Endothelial cell of umbilical vein (primary cell): ENCODE measurements around the gene HDAC8. TPM values are rescaled to one million over a fixed set of nuclear protein-coding genes. Genes with fewer than 3 reads are reported as not detected.

Experiments used
- BruUV-seq: library from RNA; stranded (reverse); fragments of 400-500 nt; replicated peaks from 2 replicates; lab custom pipeline; 2021; lab: Mats Ljungman, UMichigan
- CTCF ChIA-PET: fragments of 300-600, 350-600 bp; sonication (Branson Sonifier 250); formaldehyde crosslinking; loops from one replicate; lab custom pipeline; 2021; ENCODE audit warnings: antibody characterized with exemption, inconsistent platforms; lab: Charles Lee
- POLR2A ChIA-PET: fragments of 300-600, 350-600 bp; sonication (Branson Sonifier 250); formaldehyde crosslinking; loops from one replicate; lab custom pipeline; 2021; ENCODE audit warnings: antibody characterized with exemption, inconsistent platforms; lab: Charles Lee
- DNase-seq: peaks from one replicate; pipeline ENCODE4 v3.0.0-alpha.2; 2011; ENCODE audit warnings: low read depth, low spot score
- FAIRE-seq: peaks from 2 replicates; lab custom pipeline; 2011; peaks lifted over from hg19 to GRCh38; lab: Jason Lieb, UNC
- H2AFZ ChIP-seq: 2 replicates; pipeline ENCODE4 v1.6.0; 2012; ENCODE audit warnings: low read depth, low read length, control low read depth, inconsistent platforms
- H3K27ac ChIP-seq: 2 replicates; pipeline ENCODE4 v1.5.1; 2011; ENCODE audit warnings: low read depth, mild to moderate bottlenecking, control low read depth, low read length, moderate library complexity; ENCODE audit not compliant: insufficient read depth
- H3K27me3 ChIP-seq, 2 experiments: 2 replicates each; pipeline versions ENCODE4 v1.6.0 to v1.6.1; 2011; ENCODE audit warnings: low read length in 2 of 2, mixed read lengths in 1 of 2; ENCODE audit not compliant: control insufficient read depth in 2 of 2, insufficient read depth in 2 of 2
- H3K36me3 ChIP-seq, 2 experiments: 2 replicates in 1 of 2; 3 replicates in 1 of 2; pipeline ENCODE4 v1.5.1; 2011; ENCODE audit warnings: low read length in 2 of 2, mild to moderate bottlenecking in 1 of 2, moderate library complexity in 1 of 2; ENCODE audit not compliant: control insufficient read depth in 2 of 2, insufficient read depth in 2 of 2; ENCODE audit errors: extremely low read depth in 1 of 2
- H3K4me1 ChIP-seq: 3 replicates; pipeline ENCODE4 v1.5.1; 2011; ENCODE audit warnings: mild to moderate bottlenecking, low read length; ENCODE audit not compliant: control insufficient read depth, insufficient read depth; ENCODE audit errors: extremely low read depth
- H3K4me2 ChIP-seq: 2 replicates; pipeline ENCODE4 v1.6.1; 2011; ENCODE audit warnings: low read length, control low read depth, mixed read lengths; ENCODE audit not compliant: insufficient read depth
- H3K4me3 ChIP-seq, 3 experiments: fragments of 200-600 bp in 1 of 3; sonication (generic), shearing (Covaris generic) in 1 of 3; replicated peaks in 1 of 3; 2 replicates each; pipeline ENCODE4 v1.5.1; 2011 to 2016; ENCODE audit warnings: control low read depth in 3 of 3, low read length in 3 of 3, mild to moderate bottlenecking in 2 of 3, inconsistent platforms in 1 of 3, low read depth in 1 of 3, moderate library complexity in 1 of 3; ENCODE audit not compliant: insufficient read depth in 1 of 3
- H3K79me2 ChIP-seq: 2 replicates; pipeline ENCODE4 v1.6.0; 2012; ENCODE audit warnings: low read length, inconsistent platforms; ENCODE audit not compliant: control insufficient read depth, insufficient read depth
- H3K9ac ChIP-seq: replicated peaks from 2 replicates; pipeline ENCODE3; 2011; ENCODE audit warnings: low read length, control low read depth; ENCODE audit not compliant: insufficient read depth; ENCODE audit errors: extremely low read depth
- H3K9me1 ChIP-seq: replicated peaks from 3 replicates; pipeline ENCODE4 v1.6.0; 2011; ENCODE audit warnings: mild to moderate bottlenecking, low read length; ENCODE audit not compliant: control insufficient read depth, insufficient read depth; ENCODE audit errors: extremely low read depth
- H3K9me3 ChIP-seq: replicated peaks from 2 replicates; pipeline ENCODE4 v1.5.1; 2012; ENCODE audit warnings: low read length, inconsistent platforms; ENCODE audit not compliant: control insufficient read depth, insufficient read depth
- H4K20me1 ChIP-seq: replicated peaks from 2 replicates; pipeline ENCODE3; 2011; ENCODE audit warnings: mild to moderate bottlenecking, low read length; ENCODE audit not compliant: control insufficient read depth, insufficient read depth; ENCODE audit errors: extremely low read depth
- EZH2 ChIP-seq: IDR thresholded peaks from 2 replicates; pipeline ENCODE4 v1.6.1; 2012; ENCODE audit warnings: borderline replicate concordance, low read depth, mild to moderate bottlenecking, moderate library complexity, low read length, inconsistent platforms; ENCODE audit not compliant: severe bottlenecking
- FOS ChIP-seq: IDR thresholded peaks from 2 replicates; pipeline ENCODE4 v1.6.1; 2011; ENCODE audit warnings: mild to moderate bottlenecking, low read length, moderate library complexity, borderline replicate concordance; ENCODE audit not compliant: insufficient read depth
- GATA2 ChIP-seq: IDR thresholded peaks from 2 replicates; pipeline ENCODE4 v1.7.0; 2011; ENCODE audit warnings: low read depth, mild to moderate bottlenecking, moderate library complexity, mixed read lengths, low read length; ENCODE audit not compliant: insufficient read length, insufficient read depth
- JUN ChIP-seq: IDR thresholded peaks from 2 replicates; pipeline ENCODE4 v1.6.1; 2011; ENCODE audit warnings: borderline replicate concordance, low read depth; ENCODE audit not compliant: insufficient read length, insufficient read depth
- MYC ChIP-seq: IDR thresholded peaks from one replicate; pipeline ENCODE4 v1.6.1; 2011; ENCODE audit warnings: mild to moderate bottlenecking, low read depth, low read length
- POLR2A ChIP-seq: IDR thresholded peaks from 2 replicates; pipeline ENCODE4 v1.6.1; 2012; ENCODE audit warnings: low read depth, mild to moderate bottlenecking, control low read depth, low read length
- POLR2AphosphoS5 ChIP-seq: IDR thresholded peaks from 2 replicates; pipeline ENCODE4 v1.6.1; 2012; ENCODE audit warnings: low read depth, mild to moderate bottlenecking, control low read depth, low read length, moderate library complexity; ENCODE audit not compliant: insufficient read depth
- dilution Hi-C: fragments of 300-500 bp; cut with MboI; formaldehyde crosslinking; loops from one replicate; pipeline ENCODE4 v1.15.0; 2019; ENCODE audit warnings: low sequenced_read_pairs; ENCODE audit not compliant: extremely low pct_ligation_motif_present
- intact Hi-C: fragments of 100-400 bp; cut with micrococcal nuclease; formaldehyde crosslinking; loops from one replicate; pipeline ENCODE4 v1.10.0; 2022
- polyA plus RNA-seq, 4 experiments: library from polyadenylated mRNA; depleted of rRNA in 3 of 4; stranded (reverse) in 3 of 4; unstranded in 1 of 4; fragments of >200 nt; gene quantifications; 2 replicates each; pipeline versions ENCODE4 v1.2.1 to v1.2.3, GENCODE V29; 2011 to 2012; ENCODE audit warnings: missing spikeins in 1 of 4
- total RNA-seq: library from RNA; stranded (reverse); gene quantifications from 2 replicates; pipeline ENCODE4 v1.2.3, GENCODE V29; 2021
- TF ChIP-seq, protein P1 (sequence below), 2 donors: IDR thresholded peaks; 1 replicate in 1 of 2; 2 replicates in 1 of 2; pipeline ENCODE4 v1.5.1; 2011; ENCODE audit warnings: low read length in 2 of 2, mild to moderate bottlenecking in 2 of 2, moderate library complexity in 2 of 2, control low read depth in 1 of 2, inconsistent platforms in 1 of 2, low read depth in 1 of 2; ENCODE audit not compliant: insufficient read depth in 1 of 2; ENCODE audit errors: extremely low read depth in 1 of 2
- TF ChIP-seq, protein P2 (sequence below): IDR thresholded peaks from 2 replicates; pipeline ENCODE4 v1.6.1; 2011; ENCODE audit not compliant: insufficient read depth, insufficient read length

HDAC8 gene
- total and polyA plus RNA-seq, 2 donors (not counting 3 experiments of a cell fraction or from before 2014, with no cell fraction given), result 17.6 to 37.2 TPM

DNA sequence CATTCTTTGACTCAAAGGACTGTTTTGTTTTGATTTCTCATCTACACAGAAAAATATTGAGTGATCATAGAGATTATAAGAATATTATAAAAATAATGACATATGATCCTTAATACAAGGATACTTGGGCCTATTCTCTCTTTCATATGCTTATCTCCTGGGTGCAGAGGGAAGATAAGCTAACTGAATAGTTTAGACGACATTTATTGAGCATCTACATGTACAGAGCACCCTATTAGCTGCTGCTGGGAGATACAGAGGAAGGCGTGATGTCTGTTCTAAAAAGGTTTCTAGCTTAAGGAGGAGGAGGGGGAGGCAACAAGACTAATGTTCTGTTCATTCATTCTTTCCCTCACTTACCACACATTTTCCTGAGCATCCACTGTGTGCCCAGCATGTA, 106.8 kb downstream of the HDAC8 start:
- no peaks in the 10 kb centered on the region for H3K27me3 ChIP-seq
- no peaks in the 10 kb centered on the region for H3K4me1 ChIP-seq
- BruUV-seq, result no TSS peak
- H3K4me2 ChIP-seq, result no peak overlapping the region
- no peak for DNase-seq
- H3K79me2 ChIP-seq, result no peaks in the 10 kb centered on the region
- no peaks in the 10 kb centered on the region for H3K9me1 ChIP-seq
- H3K9ac ChIP-seq, result no peak overlapping the region
- no peaks in the 10 kb centered on the region for H3K36me3 ChIP-seq
- H2AFZ ChIP-seq, result no peak overlapping the region
- intact Hi-C loops (no loop called here), dilution Hi-C loops (no loop called here)
- TF ChIP-seq GATA2 (no peak), POLR2A (no peak), MYC (no peak), POLR2AphosphoS5 (no peak), EZH2 (no peak), JUN (no peak), FOS (no peak)
- TF ChIP-seq, protein P1, sequence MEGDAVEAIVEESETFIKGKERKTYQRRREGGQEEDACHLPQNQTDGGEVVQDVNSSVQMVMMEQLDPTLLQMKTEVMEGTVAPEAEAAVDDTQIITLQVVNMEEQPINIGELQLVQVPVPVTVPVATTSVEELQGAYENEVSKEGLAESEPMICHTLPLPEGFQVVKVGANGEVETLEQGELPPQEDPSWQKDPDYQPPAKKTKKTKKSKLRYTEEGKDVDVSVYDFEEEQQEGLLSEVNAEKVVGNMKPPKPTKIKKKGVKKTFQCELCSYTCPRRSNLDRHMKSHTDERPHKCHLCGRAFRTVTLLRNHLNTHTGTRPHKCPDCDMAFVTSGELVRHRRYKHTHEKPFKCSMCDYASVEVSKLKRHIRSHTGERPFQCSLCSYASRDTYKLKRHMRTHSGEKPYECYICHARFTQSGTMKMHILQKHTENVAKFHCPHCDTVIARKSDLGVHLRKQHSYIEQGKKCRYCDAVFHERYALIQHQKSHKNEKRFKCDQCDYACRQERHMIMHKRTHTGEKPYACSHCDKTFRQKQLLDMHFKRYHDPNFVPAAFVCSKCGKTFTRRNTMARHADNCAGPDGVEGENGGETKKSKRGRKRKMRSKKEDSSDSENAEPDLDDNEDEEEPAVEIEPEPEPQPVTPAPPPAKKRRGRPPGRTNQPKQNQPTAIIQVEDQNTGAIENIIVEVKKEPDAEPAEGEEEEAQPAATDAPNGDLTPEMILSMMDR (IDR thresholded peaks at IDR 0.05; ENCODE audit: extremely low read depth in 1 of 2, insufficient read depth in 1 of 2, low read depth in 1 of 2, low read length in 2 of 2), result no peak
- TF ChIP-seq, protein P2, sequence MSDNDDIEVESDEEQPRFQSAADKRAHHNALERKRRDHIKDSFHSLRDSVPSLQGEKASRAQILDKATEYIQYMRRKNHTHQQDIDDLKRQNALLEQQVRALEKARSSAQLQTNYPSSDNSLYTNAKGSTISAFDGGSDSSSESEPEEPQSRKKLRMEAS, result no peak
- no peak overlapping the region for H3K4me3 ChIP-seq
- ChIA-PET POLR2A (no interaction called here), CTCF (no interaction called here)
- H3K9me3 ChIP-seq, result no peaks in the 10 kb centered on the region
- no peak overlapping the region for H3K27ac ChIP-seq
- no peak for FAIRE-seq
- H4K20me1 ChIP-seq, result no peaks in the 10 kb centered on the region
